Heart left ventricle (tissue), 16 donors: ENCODE measurements around the gene FANCE. TPM values are rescaled to one million over a fixed set of nuclear protein-coding genes. Genes with fewer than 3 reads are reported as not detected.

ENCODE experiments used
- ATAC-seq, 4 donors: fragments of 200-7000 bp; cut with Tn5 transposase; one replicate each; pipeline ENCODE4 v1.9.1; 2020 to 2022; ENCODE audit warnings: moderate library complexity in 4 of 4, mild to moderate bottlenecking in 3 of 4, moderate number of reproducible peaks in 1 of 4
- DNase-seq, 5 donors: peaks; one replicate each; pipeline ENCODE4 v3.0.0-alpha.2; 2020
- H3K27ac ChIP-seq, 12 donors: fragments of 200-600 bp; sonication (generic) in 4 of 12; one replicate each; pipeline versions ENCODE4 v1.5.0 to v1.8.0; 2016 to 2022; ENCODE audit warnings: mild to moderate bottlenecking in 2 of 12
- H3K27me3 ChIP-seq, 9 donors: fragments of 200-600 bp; sonication (generic) in 2 of 9; one replicate each; pipeline versions ENCODE4 v1.5.1 to v1.8.0; 2016 to 2022; ENCODE audit warnings: mild to moderate bottlenecking in 3 of 9
- H3K36me3 ChIP-seq, 9 donors: fragments of 200-600 bp; sonication (generic) in 2 of 9; one replicate each; pipeline versions ENCODE4 v1.5.0 to v1.8.0; 2018 to 2022; ENCODE audit warnings: mild to moderate bottlenecking in 2 of 9
- H3K4me1 ChIP-seq, 12 donors: fragments of 200-600 bp; sonication (generic) in 4 of 12; one replicate each; pipeline versions ENCODE4 v1.5.0 to v1.8.0; 2016 to 2022; ENCODE audit warnings: mild to moderate bottlenecking in 3 of 12
- H3K4me3 ChIP-seq, 12 donors: fragments of 200-600 bp; sonication (generic) in 4 of 12; one replicate each; pipeline versions ENCODE4 v1.5.0 to v1.8.0; 2017 to 2022; ENCODE audit warnings: mild to moderate bottlenecking in 9 of 12, moderate library complexity in 4 of 12
- H3K9me3 ChIP-seq, 12 donors: fragments of 200-600 bp; sonication (generic) in 4 of 12; one replicate each; pipeline versions ENCODE4 v1.5.0 to v1.8.0; 2016 to 2022; ENCODE audit warnings: mild to moderate bottlenecking in 1 of 12
- POLR2A ChIP-seq, 2 donors: fragments of 450-650 bp; IDR thresholded peaks; one replicate each; pipeline ENCODE4 v1.6.1; 2017; ENCODE audit warnings: antibody characterized with exemption in 2 of 2, mild to moderate bottlenecking in 2 of 2, moderate library complexity in 2 of 2
- WGBS, 4 donors: extraction: QIAGEN DNeasy Blood & Tissue Kit in 2 of 4; methylation state at CpG; one replicate each; pipeline versions ENCODE4 v1.1.5 to v1.1.7; 2013 to 2018; 5-methylcytosine and 5-hydroxymethylcytosine counted together
- intact Hi-C, 10 donors: fragments of 100-400 bp; cut with DNase I; formaldehyde crosslinking; loops; one replicate each; pipeline versions ENCODE4 v1.11.1 to v1.14.2; 2022
- polyA plus RNA-seq, 2 donors: library from polyadenylated mRNA; stranded (reverse); fragments of 200-250 nt; gene quantifications; one replicate each; pipeline ENCODE4 v1.2.3, GENCODE V29; 2013
- total RNA-seq, 9 donors: library from RNA; depleted of rRNA in 2 of 9; stranded (reverse); fragments of >200 nt in 2 of 9; fragmentation: NEBNext Ultra II Directional in 3 of 9; extraction: Animal tissue kit (Norgen Biotek cat#: 25700) in 3 of 9; gene quantifications; one replicate each; pipeline versions ENCODE4 v1.1.0 to v1.2.4, GENCODE V29; 2016 to 2023
- TF ChIP-seq, protein P1 (sequence below), 12 donors: fragments of 200-600 bp; sonication (generic) in 4 of 12; IDR thresholded peaks; one replicate each; pipeline versions ENCODE4 v1.5.0 to v1.8.0; 2018 to 2022; ENCODE audit warnings: antibody characterized with exemption in 12 of 12, mild to moderate bottlenecking in 5 of 12
- donor health status: ischemic (EF 13 %, LVEDD 7.1; RV severe dilation, severe dysfunction).
- donor health status: healthy with polysubstance abuse.
- donor health status: DM: no; HTN: yes; CAD: no.
- donor health status: DM: no; HTN: no; CAD: no.
- donor health status: ischemic (EF 25% LVEDD 6.9; RV normal size, moderate dysfunction).
- donor health status: ischemic (EF 25% LVEDD 5.7; RV mildly dilated, moderate dysfunction).
- donor health status: healthy.
- donor health status: DM: yes; HTN: yes; CAD: no.
- donor health status: ischemic (EF 35%, LVEDD 5.7; RV mildly dilated, moderate dysfunction).
- donor health status: nonischemic (EF 11% LVEDD 7.7; RV severe dilation, severe dysfunction).
- donor health status: DM: yes; HTN: yes; CAD: no.
- donor health status: PGD.
- donor health status: ischemic (EF 29% LVEDD 5.4; RV normal size, mild dysfunction).
- donor health status: nonischemic (EF 23%, LVEDD 6.1; RV moderate dilation, normal function).

Gene FANCE
- total and polyA plus RNA-seq, 11 donors = 1.3 to 4.6 (median 3.6) TPM

DNA sequence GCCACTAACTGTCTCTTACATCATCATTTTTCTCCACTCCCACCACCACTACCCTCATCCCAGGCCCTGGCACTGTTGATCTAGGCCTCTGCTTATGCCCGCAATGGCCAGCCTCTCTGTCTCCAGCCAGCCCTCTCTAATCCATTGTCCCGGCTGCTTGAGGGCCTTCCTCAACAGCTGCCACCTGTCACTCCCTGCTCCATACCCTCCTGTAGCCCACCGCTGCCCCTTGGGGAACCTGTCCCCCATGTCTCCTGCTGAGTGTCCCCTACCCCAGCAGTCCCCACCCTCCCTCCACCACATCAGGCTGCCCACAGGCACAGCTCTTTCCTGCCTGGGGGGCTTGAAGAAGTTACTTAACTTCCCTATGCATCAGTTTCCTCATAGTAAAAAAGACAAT lies 31.4 kb downstream of the FANCE start:
- H3K4me1 ChIP-seq = peaks cover 0 to 46% (median 27%) of the 10 kb centered on the region in 12 donors

GRCh38 chr6:35483893-35484645 lies 31.9 kb downstream of the FANCE start:
- Histone ChIP-seq H3K4me3 (no peak overlapping the region), H3K9me3 (no peaks in the 10 kb centered on the region), H3K36me3 (peaks cover 0 to 42% (median 16%) of the 10 kb centered on the region in 9 donors), H3K4me1 (peaks cover 0 to 48% (median 27%) of the 10 kb centered on the region in 12 donors), H3K27ac (peak overlapping the region in 1 of 12 donors; percentile 100), H3K27me3 (no peaks in the 10 kb centered on the region)
- no peak for DNase-seq
- WGBS, 4 donors = 84 to 91% (median 87%) methylated on average over 13 of the region's 13 CpGs
- no peak for ATAC-seq
- intact Hi-C loops = no loop called here
- no peak for TF ChIP-seq POLR2A (IDR thresholded peaks at IDR 0.05)
- TF ChIP-seq, protein P1, sequence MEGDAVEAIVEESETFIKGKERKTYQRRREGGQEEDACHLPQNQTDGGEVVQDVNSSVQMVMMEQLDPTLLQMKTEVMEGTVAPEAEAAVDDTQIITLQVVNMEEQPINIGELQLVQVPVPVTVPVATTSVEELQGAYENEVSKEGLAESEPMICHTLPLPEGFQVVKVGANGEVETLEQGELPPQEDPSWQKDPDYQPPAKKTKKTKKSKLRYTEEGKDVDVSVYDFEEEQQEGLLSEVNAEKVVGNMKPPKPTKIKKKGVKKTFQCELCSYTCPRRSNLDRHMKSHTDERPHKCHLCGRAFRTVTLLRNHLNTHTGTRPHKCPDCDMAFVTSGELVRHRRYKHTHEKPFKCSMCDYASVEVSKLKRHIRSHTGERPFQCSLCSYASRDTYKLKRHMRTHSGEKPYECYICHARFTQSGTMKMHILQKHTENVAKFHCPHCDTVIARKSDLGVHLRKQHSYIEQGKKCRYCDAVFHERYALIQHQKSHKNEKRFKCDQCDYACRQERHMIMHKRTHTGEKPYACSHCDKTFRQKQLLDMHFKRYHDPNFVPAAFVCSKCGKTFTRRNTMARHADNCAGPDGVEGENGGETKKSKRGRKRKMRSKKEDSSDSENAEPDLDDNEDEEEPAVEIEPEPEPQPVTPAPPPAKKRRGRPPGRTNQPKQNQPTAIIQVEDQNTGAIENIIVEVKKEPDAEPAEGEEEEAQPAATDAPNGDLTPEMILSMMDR (IDR thresholded peaks at IDR 0.05) = no peak

More for the DNA sequence above, 31.4 kb downstream of the FANCE start:
- Histone ChIP-seq H3K9me3 (no peaks in the 10 kb centered on the region), H3K27ac (peak overlapping the region in 1 of 12 donors; percentile 100), H3K36me3 (peaks cover 0 to 48% (median 18%) of the 10 kb centered on the region in 9 donors), H3K27me3 (no peaks in the 10 kb centered on the region), H3K4me3 (no peak overlapping the region)
- WGBS, 4 donors = 89 to 96% (median 91%) methylated on average over 3 of the region's 3 CpGs
- DNase-seq (no peak), ATAC-seq (no peak)
- no peak for TF ChIP-seq POLR2A (IDR thresholded peaks at IDR 0.05)
- TF ChIP-seq, protein P1 (IDR thresholded peaks at IDR 0.05) = no peak
- intact Hi-C loops = no loop called here

DNA sequence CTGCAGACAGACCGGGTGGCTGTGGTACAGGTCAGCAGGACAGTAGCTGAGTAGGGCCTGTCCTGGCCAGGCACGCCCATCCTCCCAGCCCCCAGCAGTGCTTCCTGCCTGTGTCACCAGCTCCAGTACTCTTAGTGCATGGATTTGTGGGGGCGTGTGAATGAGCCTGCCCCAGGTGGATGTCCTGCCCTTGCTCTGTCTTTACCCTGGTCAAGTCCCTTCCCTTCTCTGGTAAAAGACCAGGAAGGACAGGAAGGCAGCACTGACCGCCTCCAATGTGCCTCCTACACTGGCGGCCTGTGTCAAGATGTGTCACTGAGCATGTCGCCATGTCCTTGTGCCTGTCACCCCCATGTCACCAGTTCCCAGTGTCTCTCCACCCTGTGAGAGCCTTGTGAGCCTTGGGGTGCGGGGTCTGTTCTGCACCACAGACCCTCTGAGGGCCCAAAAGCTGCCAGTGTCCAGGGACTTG lies 32.8 kb downstream of the FANCE start:
- TF ChIP-seq, protein P1 (IDR thresholded peaks at IDR 0.05) = no peak
- TF ChIP-seq POLR2A (IDR thresholded peaks at IDR 0.05) = no peak
- ATAC-seq (no peak), DNase-seq (no peak)
- Histone ChIP-seq H3K9me3 (no peaks in the 10 kb centered on the region), H3K4me1 (peaks cover 0 to 55% (median 27%) of the 10 kb centered on the region in 12 donors), H3K27me3 (no peaks in the 10 kb centered on the region), H3K4me3 (peak overlapping the region in 1 of 12 donors; percentile 49), H3K36me3 (peaks cover 0 to 33% (median 8%) of the 10 kb centered on the region in 9 donors), H3K27ac (peak overlapping the region in 8 of 12 donors; percentile 43 to 100 (median 82))
- intact Hi-C loops = no loop called here
- WGBS, 4 donors = 80 to 88% (median 81%) methylated on average over 1 to 7 of the region's 7 CpGs

DNA sequence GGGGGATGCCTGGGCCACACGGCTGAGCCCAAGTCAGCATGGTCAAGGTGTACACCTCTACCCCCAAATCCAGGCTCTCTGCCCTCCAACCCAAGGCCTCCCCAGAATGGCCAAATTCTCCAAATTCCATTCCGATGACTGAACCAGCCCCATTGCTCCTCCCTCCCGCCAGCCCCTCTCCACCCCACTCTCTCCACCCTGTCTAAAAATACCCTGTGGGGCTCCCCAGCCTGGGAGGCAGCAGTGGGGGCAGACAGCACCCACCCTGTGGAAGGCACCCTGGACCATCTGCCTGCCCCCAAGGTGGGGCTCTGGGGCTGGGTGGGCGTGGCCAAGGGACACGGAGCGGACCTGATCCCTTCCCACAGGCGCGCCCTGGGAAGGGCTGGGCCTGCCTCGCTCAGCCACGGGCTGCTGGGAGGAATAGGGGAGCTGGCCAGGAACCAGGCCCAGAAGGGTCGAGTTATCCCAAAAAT lies 33.3 kb downstream of the FANCE start:
- ATAC-seq (peak in 3 of 4 donors; percentile 4 to 29 (median 21)), DNase-seq (no peak)
- peaks cover 0 to 58% (median 28%) of the 10 kb centered on the region in 12 donors for H3K4me1 ChIP-seq
- peak overlapping the region; percentile 8 to 100 (median 66) for H3K27ac ChIP-seq
- peaks cover 0 to 32% (median 6%) of the 10 kb centered on the region in 9 donors for H3K36me3 ChIP-seq
- H3K9me3 ChIP-seq = no peaks in the 10 kb centered on the region
- TF ChIP-seq, protein P1 (IDR thresholded peaks at IDR 0.05) = no peak
- no peak for TF ChIP-seq POLR2A (IDR thresholded peaks at IDR 0.05)
- intact Hi-C loops = no loop called here
- no peaks in the 10 kb centered on the region for H3K27me3 ChIP-seq
- WGBS, 4 donors = 37 to 63% (median 49%) methylated on average over 7 to 11 of the region's 11 CpGs
- H3K4me3 ChIP-seq = peak overlapping the region in 8 of 12 donors; percentile 24 to 55 (median 37)
